ENCODE results near the gene KRT75. TPM values are rescaled to one million over a fixed set of nuclear protein-coding genes. Genes with fewer than 3 reads are reported as not detected.
"Not testable (repeated sequence)": the region's sequence is repeated elsewhere in the genome, so short reads cannot be mapped to it uniquely, and the experiment has no call there.

Gene KRT75
- polyA plus RNA-seq, 2 of the 4 experiments (the other 2 are of a cell fraction) = not detected

GRCh38 chr12:52454411-52455201 is 20.4 kb upstream of the KRT75 start (continued):
- TF ChIP-seq HOXB5 (CRISPR knock-in tag; IDR thresholded peaks at IDR 0.05) (no peak), SREBF2 (IDR thresholded peaks at IDR 0.05) (no peak), BCL3 (IDR thresholded peaks at IDR 0.05) (no peak), HES2 (IDR thresholded peaks at IDR 0.05) (no peak), CHD4 (IDR thresholded peaks at IDR 0.05; ENCODE audit: borderline replicate concordance) (no peak)

- ATAC-seq (no peak), DNase-seq (ENCODE audit: low read depth in 1 of 2, low spot score in 1 of 2) (no peak), FAIRE-seq (no peak)
- TF ChIP-seq HES2 (IDR thresholded peaks at IDR 0.05) (no peak), BHLHE40 (IDR thresholded peaks at IDR 0.05; ENCODE audit: low read depth, low read length) (no peak), FOSB (CRISPR knock-in tag; IDR thresholded peaks at IDR 0.05) (no peak), E2F6 (IDR thresholded peaks at IDR 0.05; ENCODE audit: borderline replicate concordance, low read depth) (no peak), ESRRA (IDR thresholded peaks at IDR 0.05; ENCODE audit: borderline replicate concordance, low read length) (no peak), RCOR1 (IDR thresholded peaks at IDR 0.05; ENCODE audit: low read depth, low read length) (no peak), POLR2A (IDR thresholded peaks at IDR 0.05; ENCODE audit: low read length) (no peak), NPAS2 (CRISPR knock-in tag; IDR thresholded peaks at IDR 0.05; ENCODE audit: borderline replicate concordance) (no peak), PHF8 (IDR thresholded peaks at IDR 0.05; ENCODE audit: borderline replicate concordance, low read depth) (no peak), EHF (CRISPR knock-in tag; IDR thresholded peaks at IDR 0.05) (no peak), ZFP36 (IDR thresholded peaks at IDR 0.05; ENCODE audit: borderline replicate concordance, partially characterized antibody) (no peak), HOXB13 (CRISPR knock-in tag; IDR thresholded peaks at IDR 0.05; ENCODE audit: low read depth) (no peak), HOXA7 (CRISPR knock-in tag; IDR thresholded peaks at IDR 0.05) (no peak)
- POLR2A ChIA-PET = no interaction called here
- Histone ChIP-seq H3K27ac (no peak within 1 kb of the TSS), H3K4me1 (peaks cover 5% of the 10 kb centered on the region; the same call in 1 of the 3 replicates), H3K9me3 (no peaks in the 10 kb centered on the region), H3K4me2 (no peak within 1 kb of the TSS), H3K4me3 (no peak within 1 kb of the TSS)
- CTCF ChIA-PET = no interaction called here
- 78% methylated on average over 6 of the region's 6 CpGs for WGBS (ENCODE audit: missing lambda C conversion rate)
Measured at GRCh38 chr12:52452101-52452500, 17.9 kb upstream of the KRT75 start, which contains the start of gene KRT6B. Gene KRT6B (minus strand): TSS chr12:52452146. CDS start chr12:52452078, 68 bp downstream.

GRCh38 chr12:52448228-52448627 is 14.1 kb upstream of the KRT75 start:
- TF ChIP-seq USF2 (IDR thresholded peaks at IDR 0.05) (no peak), ATOH8 (CRISPR knock-in tag; IDR thresholded peaks at IDR 0.05; ENCODE audit: low read depth) (no peak), BCL3 (IDR thresholded peaks at IDR 0.05) (no peak), SREBF2 (IDR thresholded peaks at IDR 0.05) (no peak), HMGXB4 (CRISPR knock-in tag; IDR thresholded peaks at IDR 0.05; ENCODE audit: borderline replicate concordance) (no peak), GATA3 (IDR thresholded peaks at IDR 0.05; ENCODE audit: borderline replicate concordance) (no peak), TFCP2L1 (CRISPR knock-in tag; IDR thresholded peaks at IDR 0.05) (no peak), POLR2AphosphoS2 (conservative IDR thresholded peaks at IDR 0.05; ENCODE audit: low read length) (no peak)
- Histone ChIP-seq H3K9me3 (no peaks in the 10 kb centered on the region), H3K4me3 (no peak overlapping the region), H3K27ac (no peak overlapping the region), H3K4me2 (no peak overlapping the region), H3K4me1 (peaks cover 3% of the 10 kb centered on the region)
- DNase-seq (ENCODE audit: low read depth in 1 of 2, low spot score in 1 of 2) (no peak), ATAC-seq (no peak), FAIRE-seq (no peak)
- ChIA-PET CTCF (interaction anchor here (0.6 kb wide), 1 partner anchor 76 kb away, joined by 4 read pairs; no protein-coding TSS in a partner anchor), POLR2A (no interaction called here)
- WGBS (ENCODE audit: missing lambda C conversion rate) = 11% methylated on average over 3 of the region's 3 CpGs

- H3K4me3 ChIP-seq; POLR2A ChIA-PET; DNase-seq (ENCODE audit: low read depth in 1 of 2, low spot score in 1 of 2); FAIRE-seq; ATAC-seq; H3K4me2 ChIP-seq; H3K27ac ChIP-seq; H3K9me3 ChIP-seq: not testable (repeated sequence)
- CTCF ChIA-PET = interaction anchor here (0.8 to 2.0 kb wide), 4 partner anchors 51 to 433 kb away, joined by 3 to 5 read pairs (median 4); no protein-coding TSS in a partner anchor
- H3K4me1 ChIP-seq = peaks cover 13% of the 10 kb centered on the region
- 68% methylated on average over 7 of the region's 11 CpGs for WGBS (ENCODE audit: missing lambda C conversion rate)
Measured at GRCh38 chr12:52447196-52447595, 13.0 kb upstream of the KRT75 start.
